ENCODE results near the gene HACD2.
"Not testable (repeated sequence)": the region's sequence is repeated elsewhere in the genome, so short reads cannot be mapped to it uniquely, and the experiment has no call there.

HACD2 gene

GRCh38 chr3:123584988-123585937 lies at the start of gene HACD2:
TSS of gene HACD2 (minus strand) at chr3:123585053. CDS start at chr3:123585027, 26 bp downstream.
- peak; percentile 95 for DNase-seq

- DNase-seq = no peak
These were observed 49.5 kb upstream of the HACD2 start for GRCh38 chr3:123634149-123635051.

GRCh38 chr3:123633530-123633929 lies 48.7 kb upstream of the HACD2 start:
- no peak for DNase-seq

- no peak for DNase-seq
These were observed 47.4 kb upstream of the HACD2 start for GRCh38 chr3:123632161-123632655.

GRCh38 chr3:123629747-123630047 lies 44.8 kb upstream of the HACD2 start:
- no peak for DNase-seq

GRCh38 chr3:123628996-123629746 lies 44.3 kb upstream of the HACD2 start:
- DNase-seq = no peak

GRCh38 chr3:123627673-123628670 lies 43.1 kb upstream of the HACD2 start:
- no peak for DNase-seq

- no peak for DNase-seq
These were observed 42.0 kb upstream of the HACD2 start for GRCh38 chr3:123626881-123627280.

- no peak for DNase-seq
These were observed 39.4 kb upstream of the HACD2 start for GRCh38 chr3:123624302-123624701.

- no peak for DNase-seq
These were observed 38.6 kb upstream of the HACD2 start for GRCh38 chr3:123623346-123623880.

- DNase-seq = no peak
These were observed 37.9 kb upstream of the HACD2 start for GRCh38 chr3:123622766-123623165.

GRCh38 chr3:123621850-123622189 lies 37.0 kb upstream of the HACD2 start:
- no peak for DNase-seq

GRCh38 chr3:123621186-123621849 lies 36.5 kb upstream of the HACD2 start:
- no peak for DNase-seq

- no peak for DNase-seq
These were observed 35.5 kb upstream of the HACD2 start for GRCh38 chr3:123620343-123620742.

GRCh38 chr3:123618768-123619484 lies 34.1 kb upstream of the HACD2 start:
- DNase-seq = no peak

GRCh38 chr3:123618076-123618708 lies 33.3 kb upstream of the HACD2 start:
- DNase-seq = no peak

- DNase-seq = no peak
These were observed 31.7 kb upstream of the HACD2 start for GRCh38 chr3:123616593-123616992.

GRCh38 chr3:123613543-123613942 lies 28.7 kb upstream of the HACD2 start:
- no peak for DNase-seq

GRCh38 chr3:123611674-123612073 lies 26.8 kb upstream of the HACD2 start:
- DNase-seq = not testable (repeated sequence)

- DNase-seq = no peak
These were observed 26.2 kb upstream of the HACD2 start for GRCh38 chr3:123611082-123611481.
